Measurements from ENCODE around the gene DCLK1. TPM values are rescaled to one million over a fixed set of nuclear protein-coding genes. Genes with fewer than 3 reads are reported as not detected.

The DCLK1 gene
- total RNA-seq, 1 donor from 2014 or later, result 7.9 TPM

DNA sequence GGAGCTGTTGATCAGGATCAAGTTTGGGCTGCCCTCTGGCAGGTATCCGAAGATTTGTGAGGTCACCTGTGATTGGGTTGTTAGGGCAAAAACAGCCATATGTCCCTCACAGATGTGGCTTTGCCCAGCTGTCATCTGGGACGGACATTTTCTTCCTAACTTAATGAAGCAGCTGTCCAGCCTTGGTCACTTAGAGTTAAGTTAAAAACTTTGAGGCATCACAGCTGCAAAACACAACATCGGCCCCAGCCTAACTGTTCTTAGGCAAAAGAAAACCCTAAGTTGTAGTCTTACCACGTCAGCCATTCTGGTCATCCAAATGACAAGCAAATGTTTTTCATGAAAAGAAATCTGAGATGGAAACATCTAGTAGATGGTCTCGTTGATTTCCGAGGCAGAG lies 318.4 kb downstream of the DCLK1 start:
- no peak overlapping the region for H3K27ac Mint-ChIP-seq (ENCODE audit: unreplicated experiment)
- H3K9me3 Mint-ChIP-seq (ENCODE audit: low read depth), result no peaks in the 10 kb centered on the region
- no peak for TF ChIP-seq CTCF (IDR thresholded peaks at IDR 0.05)
- DNase-seq (ENCODE audit: low spot score), result no peak
- H3K4me3 Mint-ChIP-seq (ENCODE audit: unreplicated experiment), result no peak overlapping the region
- H3K4me1 Mint-ChIP-seq (ENCODE audit: low read depth), result no peaks in the 10 kb centered on the region
- H3K36me3 Mint-ChIP-seq (ENCODE audit: low read depth), result peaks cover 3% of the 10 kb centered on the region
- H3K27me3 Mint-ChIP-seq (ENCODE audit: low read depth), result peaks cover 2% of the 10 kb centered on the region

DNA sequence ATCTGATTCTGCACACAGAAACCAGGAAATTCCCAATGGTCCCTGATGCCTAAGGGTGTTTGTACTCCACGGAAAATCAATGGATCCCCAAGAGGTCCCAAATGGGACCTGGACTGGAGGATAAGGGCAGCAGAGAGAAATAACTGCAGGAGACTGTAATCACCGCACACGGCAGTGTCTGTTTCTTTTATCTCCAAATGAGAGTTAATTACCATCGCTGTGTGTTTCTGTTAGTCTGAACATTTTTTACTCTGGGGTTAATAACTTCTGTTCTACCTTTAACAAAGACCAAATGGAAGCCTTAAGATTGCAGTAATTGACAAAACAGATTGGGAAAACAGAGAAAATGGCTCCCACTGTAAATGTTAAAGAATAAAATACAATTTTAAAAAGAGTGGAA lies 320.9 kb downstream of the DCLK1 start:
- no peak overlapping the region for H3K27ac Mint-ChIP-seq (ENCODE audit: unreplicated experiment)
- peaks cover 8% of the 10 kb centered on the region for H3K36me3 Mint-ChIP-seq (ENCODE audit: low read depth)
- TF ChIP-seq CTCF (IDR thresholded peaks at IDR 0.05), result no peak
- no peaks in the 10 kb centered on the region for H3K4me1 Mint-ChIP-seq (ENCODE audit: low read depth)
- H3K9me3 Mint-ChIP-seq (ENCODE audit: low read depth), result no peaks in the 10 kb centered on the region
- H3K27me3 Mint-ChIP-seq (ENCODE audit: low read depth), result peaks cover 4% of the 10 kb centered on the region
- no peak for DNase-seq (ENCODE audit: low spot score)
- no peak overlapping the region for H3K4me3 Mint-ChIP-seq (ENCODE audit: unreplicated experiment)

DNA sequence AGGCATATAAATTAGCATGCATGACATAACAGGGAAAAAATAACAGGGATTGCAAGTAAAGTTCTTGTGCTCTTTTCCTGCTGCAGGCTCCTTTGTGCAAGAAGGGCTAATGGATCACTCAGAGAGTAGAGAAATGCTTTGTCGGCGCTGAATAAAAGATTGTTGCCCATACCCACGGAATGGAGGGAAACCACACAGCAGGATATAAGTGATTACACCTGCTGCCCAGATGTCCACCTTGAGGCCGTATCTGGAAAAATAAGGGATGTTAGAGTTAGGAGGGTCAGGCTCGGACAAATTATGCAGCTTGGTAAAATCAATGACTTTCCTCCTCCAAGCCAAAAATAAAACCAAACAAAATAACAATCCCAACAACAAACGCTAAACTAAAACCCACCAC lies 322.3 kb downstream of the DCLK1 start:
- H3K27me3 Mint-ChIP-seq (ENCODE audit: low read depth), result peaks cover 4% of the 10 kb centered on the region
- no peaks in the 10 kb centered on the region for H3K4me1 Mint-ChIP-seq (ENCODE audit: low read depth)
- H3K9me3 Mint-ChIP-seq (ENCODE audit: low read depth), result no peaks in the 10 kb centered on the region
- DNase-seq (ENCODE audit: low spot score), result no peak
- no peak overlapping the region for H3K4me3 Mint-ChIP-seq (ENCODE audit: unreplicated experiment)
- H3K36me3 Mint-ChIP-seq (ENCODE audit: low read depth), result peaks cover 9% of the 10 kb centered on the region
- no peak for TF ChIP-seq CTCF (IDR thresholded peaks at IDR 0.05)
- no peak overlapping the region for H3K27ac Mint-ChIP-seq (ENCODE audit: unreplicated experiment)

- DNase-seq (ENCODE audit: low spot score), result no peak
- peaks cover 4% of the 10 kb centered on the region for H3K27me3 Mint-ChIP-seq (ENCODE audit: low read depth)
- TF ChIP-seq CTCF (IDR thresholded peaks at IDR 0.05), result no peak
- peaks cover 9% of the 10 kb centered on the region for H3K36me3 Mint-ChIP-seq (ENCODE audit: low read depth)
- no peak overlapping the region for H3K4me3 Mint-ChIP-seq (ENCODE audit: unreplicated experiment)
- H3K9me3 Mint-ChIP-seq (ENCODE audit: low read depth), result no peaks in the 10 kb centered on the region
- no peak overlapping the region for H3K27ac Mint-ChIP-seq (ENCODE audit: unreplicated experiment)
- no peaks in the 10 kb centered on the region for H3K4me1 Mint-ChIP-seq (ENCODE audit: low read depth)
Measured at GRCh38 chr13:35804901-35805300, 326.3 kb downstream of the DCLK1 start.

- peaks cover 4% of the 10 kb centered on the region for H3K36me3 Mint-ChIP-seq (ENCODE audit: low read depth)
- no peaks in the 10 kb centered on the region for H3K9me3 Mint-ChIP-seq (ENCODE audit: low read depth)
- no peaks in the 10 kb centered on the region for H3K27me3 Mint-ChIP-seq (ENCODE audit: low read depth)
- no peak overlapping the region for H3K27ac Mint-ChIP-seq (ENCODE audit: unreplicated experiment)
- TF ChIP-seq CTCF (IDR thresholded peaks at IDR 0.05), result no peak
- DNase-seq (ENCODE audit: low spot score), result no peak
- peaks cover 2% of the 10 kb centered on the region for H3K4me1 Mint-ChIP-seq (ENCODE audit: low read depth)
- H3K4me3 Mint-ChIP-seq (ENCODE audit: unreplicated experiment), result no peak overlapping the region
Measured at GRCh38 chr13:35797991-35798390, 333.2 kb downstream of the DCLK1 start.
